GM12878 (cell line): Measurements from ENCODE around the gene SHISA3.

Experiments used
- CTCF ChIP-seq, 3 experiments: IDR thresholded peaks in 2 of 3; conservative IDR thresholded peaks in 1 of 3; 2 replicates each; pipeline ENCODE4 v1.5.1; 2011; ENCODE audit warnings: low read depth in 3 of 3, low read length in 3 of 3, mild to moderate bottlenecking in 3 of 3, control low read depth in 2 of 3, moderate library complexity in 2 of 3, inconsistent platforms in 1 of 3, mixed read lengths in 1 of 3; ENCODE audit not compliant: control insufficient read depth in 2 of 3, insufficient read depth in 1 of 3; ENCODE audit errors: extremely low read depth in 1 of 3
- SPI1 ChIP-seq: IDR thresholded peaks from 2 replicates; pipeline ENCODE4 v1.6.1; 2011; ENCODE audit warnings: low read depth, mild to moderate bottlenecking, low read length, moderate library complexity, borderline replicate concordance; ENCODE audit not compliant: insufficient read depth
- TCF12 ChIP-seq: IDR thresholded peaks from 2 replicates; pipeline ENCODE4 v1.6.1; 2011; ENCODE audit warnings: low read depth, mild to moderate bottlenecking, low read length
- TF ChIP-seq, protein P1 (sequence below): IDR thresholded peaks from 2 replicates; pipeline ENCODE4 v1.6.1; 2012; ENCODE audit warnings: low read depth, low read length, improper control_type of control experiment

- no peak for TF ChIP-seq CTCF (IDR thresholded peaks at IDR 0.05 in 2 of 3, conservative IDR thresholded peaks at IDR 0.05 in 1 of 3; ENCODE audit: control insufficient read depth in 2 of 3, extremely low read depth in 1 of 3, insufficient read depth in 1 of 3, low read depth in 3 of 3, low read length in 3 of 3)
- TF ChIP-seq SPI1: no peak
- TF ChIP-seq, protein P1, sequence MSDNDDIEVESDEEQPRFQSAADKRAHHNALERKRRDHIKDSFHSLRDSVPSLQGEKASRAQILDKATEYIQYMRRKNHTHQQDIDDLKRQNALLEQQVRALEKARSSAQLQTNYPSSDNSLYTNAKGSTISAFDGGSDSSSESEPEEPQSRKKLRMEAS: no peak
- no peak for TF ChIP-seq TCF12
Measured at GRCh38 chr4:42446823-42447222, 49.5 kb downstream of the SHISA3 start.
